ENCODE data around the gene ZNF454. TPM values are rescaled to one million over a fixed set of nuclear protein-coding genes. Genes with fewer than 3 reads are reported as not detected.

The ZNF454 gene
- total RNA-seq, result not detected in 2 replicates

- Mint-ChIP-seq H3K36me3 (ENCODE audit: low read depth) (peaks cover 17% of the 10 kb centered on the region), H3K9me3 (peaks cover 51% of the 10 kb centered on the region), H3K27me3 (peaks cover 17% of the 10 kb centered on the region), H3K27ac (no peak within 1 kb of the TSS), H3K4me3 (no peak within 1 kb of the TSS), H3K4me1 (no peaks in the 10 kb centered on the region)
- TF ChIP-seq CTCF (IDR thresholded peaks at IDR 0.05), result no peak
- intact Hi-C loops (cut with micrococcal nuclease), result no loop called here
- POLR2A ChIA-PET, result no interaction called here
- no peak for ATAC-seq (ENCODE audit: low read depth)
- DNase-seq, result no peak
- CTCF ChIA-PET, result no interaction called here
These were observed at the start of gene ZNF454 for GRCh38 chr5:178940569-178941360. Gene ZNF454, plus strand, starts transcription at chr5:178941198. Its CDS starts 1,594 bp downstream, at chr5:178942792.

DNA sequence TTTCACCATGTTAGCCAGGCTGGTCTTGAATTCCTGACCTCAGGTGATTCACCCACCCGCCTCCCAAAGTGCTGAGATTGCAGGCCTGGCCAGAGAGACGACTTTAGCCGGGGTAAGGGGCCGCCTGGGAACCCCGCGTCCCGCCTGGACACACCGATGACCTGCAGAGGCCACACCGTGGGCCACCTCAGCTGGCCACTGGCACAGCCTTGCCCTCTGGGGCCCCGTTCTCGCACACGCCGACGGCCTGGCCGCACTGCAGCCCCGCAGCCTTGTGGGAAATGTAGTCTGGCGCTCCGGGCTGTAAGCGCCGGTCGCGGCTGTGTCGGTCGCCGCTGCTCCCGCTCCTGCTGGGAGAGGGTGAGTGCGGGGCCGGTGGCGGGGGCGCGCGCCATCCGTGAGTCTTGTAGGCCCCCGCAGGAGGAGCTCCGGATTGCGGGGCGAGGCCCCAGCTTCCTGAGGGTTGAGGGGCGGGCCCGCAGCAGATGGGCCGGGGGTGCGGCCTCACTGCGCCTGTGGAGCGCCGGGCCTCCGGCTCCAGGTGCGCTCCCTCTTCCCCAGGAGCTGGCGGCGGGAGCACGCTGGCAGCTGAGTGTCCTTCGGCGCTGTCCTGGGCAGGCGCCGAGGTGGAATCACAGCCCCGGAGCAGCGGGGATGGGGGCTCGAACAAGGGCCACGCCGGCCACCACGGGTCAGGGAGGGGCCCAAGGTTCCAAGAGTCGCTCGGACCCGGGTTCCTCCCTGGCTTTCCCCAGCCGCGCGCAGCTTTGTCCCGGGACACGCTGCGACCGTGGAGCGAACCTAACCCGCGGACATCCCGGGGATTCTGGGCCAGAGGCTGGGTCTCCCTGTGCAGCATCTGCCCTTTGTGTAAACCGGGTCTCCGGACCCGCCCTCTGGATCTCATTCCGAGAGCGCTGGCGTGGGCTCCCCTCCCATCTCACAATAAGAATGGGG lies 45.1 kb upstream of the ZNF454 start, which contains the start of gene ZFP2:
ZFP2 (plus strand) TSS at position 299 of the 957 bp plus-strand sequence. CDS start 35,401 bp downstream, outside the sequence.
- intact Hi-C loops (cut with micrococcal nuclease), result loop anchor here (1.0 to 5.0 kb wide), 3 partner anchors 37 to 166 kb away; partner anchors contain the start of genes ZNF354B, ZNF354C and ZNF879
- peaks cover 5% of the 10 kb centered on the region for H3K36me3 Mint-ChIP-seq (ENCODE audit: low read depth)
- no peaks in the 10 kb centered on the region for H3K9me3 Mint-ChIP-seq
- H3K27me3 Mint-ChIP-seq, result no peaks in the 10 kb centered on the region
- CTCF ChIA-PET, result interaction anchor here (0.7 kb wide), 1 partner anchor 165 kb away, joined by 3 read pairs; no protein-coding TSS in a partner anchor
- peaks cover 12% of the 10 kb centered on the region for H3K4me1 Mint-ChIP-seq
- POLR2A ChIA-PET, result interaction anchor here (0.7 to 1.4 kb wide), 2 partner anchors 36 to 169 kb away, joined by 4 to 6 read pairs; partner anchors contain the start of gene ZNF354B
- no peak within 1 kb of the TSS for H3K27ac Mint-ChIP-seq
- ATAC-seq (ENCODE audit: low read depth) (peak; percentile 93), DNase-seq (peak; percentile 41)
- TF ChIP-seq CTCF (IDR thresholded peaks at IDR 0.05), result no peak
- H3K4me3 Mint-ChIP-seq, result peak within 1 kb of the TSS; percentile 82

DNA sequence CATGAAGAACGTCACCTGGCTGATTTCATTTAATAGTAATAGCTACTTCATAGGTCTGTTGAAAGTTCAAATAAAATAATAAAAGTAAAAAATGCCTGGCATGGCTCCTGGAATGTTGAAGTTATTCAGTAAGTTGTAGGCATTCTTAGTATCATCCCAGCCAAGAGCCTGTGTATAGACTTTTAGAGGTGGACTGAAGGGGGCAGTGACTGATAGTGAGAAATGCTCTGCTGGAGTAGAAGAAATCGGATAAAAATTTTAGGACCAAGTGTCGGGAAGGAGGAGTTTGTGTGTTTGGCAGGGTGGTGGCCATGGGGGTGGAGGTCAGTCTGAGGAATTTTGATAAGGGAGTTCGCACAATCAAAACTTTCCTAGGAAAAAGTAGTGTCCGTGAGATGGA lies 41.7 kb upstream of the ZNF454 start:
- ATAC-seq (ENCODE audit: low read depth), result no peak
- no peak overlapping the region for H3K27ac Mint-ChIP-seq
- H3K36me3 Mint-ChIP-seq (ENCODE audit: low read depth), result peaks cover 7% of the 10 kb centered on the region
- H3K4me1 Mint-ChIP-seq, result peaks cover 20% of the 10 kb centered on the region
- peaks cover 2% of the 10 kb centered on the region for H3K9me3 Mint-ChIP-seq
- H3K4me3 Mint-ChIP-seq, result no peak overlapping the region
- H3K27me3 Mint-ChIP-seq, result no peaks in the 10 kb centered on the region
- intact Hi-C loops (cut with micrococcal nuclease), result loop anchor here (5.0 kb wide), 1 partner anchor 163 kb away; the partner anchor contains the start of gene ZNF354C
- ChIA-PET POLR2A (no interaction called here), CTCF (no interaction called here)
- TF ChIP-seq CTCF (IDR thresholded peaks at IDR 0.05), result no peak
- no peak for DNase-seq

DNA sequence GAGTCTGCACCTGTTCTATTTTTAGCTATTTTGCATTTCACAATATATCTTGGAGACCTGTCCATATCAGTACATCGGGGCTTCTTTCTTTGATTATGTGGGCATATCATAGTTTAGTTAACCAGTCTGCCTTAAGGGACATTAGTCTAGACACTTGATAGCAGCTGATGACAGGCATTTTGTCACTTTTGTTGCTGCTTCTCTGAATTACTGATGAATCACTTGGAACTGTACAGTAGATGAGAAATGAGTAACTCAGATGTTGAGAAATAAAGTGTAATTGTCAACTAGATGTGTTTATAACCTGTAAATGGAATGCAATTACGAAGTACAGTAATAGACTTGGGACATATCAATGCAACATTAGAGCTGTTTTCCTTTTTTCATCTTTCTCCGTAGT lies 38.1 kb upstream of the ZNF454 start:
- Mint-ChIP-seq H3K4me1 (peaks cover 10% of the 10 kb centered on the region), H3K4me3 (no peak overlapping the region), H3K27ac (no peak overlapping the region), H3K27me3 (no peaks in the 10 kb centered on the region), H3K9me3 (peaks cover 2% of the 10 kb centered on the region), H3K36me3 (ENCODE audit: low read depth) (peaks cover 14% of the 10 kb centered on the region)
- ChIA-PET POLR2A (no interaction called here), CTCF (no interaction called here)
- DNase-seq (no peak), ATAC-seq (ENCODE audit: low read depth) (no peak)
- TF ChIP-seq CTCF (IDR thresholded peaks at IDR 0.05), result no peak
- intact Hi-C loops (cut with micrococcal nuclease), result no loop called here
